Erythroblast (primary cell): ENCODE results near the gene PTGIR.

Experiments
- GATA1 ChIP-seq: IDR thresholded peaks from 2 replicates; pipeline ENCODE4 v1.6.1; 2011; ENCODE audit warnings: low read depth, mild to moderate bottlenecking, control low read depth, low read length, moderate library complexity
- POLR2A ChIP-seq: IDR thresholded peaks from 2 replicates; pipeline ENCODE4 v1.6.1; 2011; ENCODE audit warnings: mild to moderate bottlenecking, low read length

DNA sequence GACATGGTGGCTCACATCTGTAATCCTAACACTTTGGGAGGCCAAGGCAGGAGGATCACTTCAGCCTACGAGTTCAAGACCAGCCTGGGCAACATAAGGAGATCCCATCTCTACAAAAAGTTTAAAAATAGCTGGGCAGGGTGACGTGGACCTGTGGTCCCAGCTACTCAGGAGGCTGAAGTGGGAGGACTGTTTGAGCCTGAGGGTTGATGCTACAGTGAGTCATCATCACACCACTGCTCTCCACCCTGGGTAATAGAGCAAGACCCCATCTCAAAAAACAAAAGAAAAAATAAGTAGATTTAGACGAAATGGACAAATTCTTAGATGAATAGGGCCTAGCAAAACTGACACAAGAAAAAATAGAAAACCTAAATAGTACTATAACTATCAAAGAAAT lies 21.5 kb upstream of the PTGIR start:
- TF ChIP-seq POLR2A (no peak), GATA1 (no peak)
